HepG2 (cell line): Measurements from ENCODE around the gene HSPA14. TPM values are rescaled to one million over a fixed set of nuclear protein-coding genes. Genes with fewer than 3 reads are reported as not detected.

Experiments
- HNRNPH1 ChIP-seq: fragments of 200-400 bp; formaldehyde crosslinking; optimal IDR thresholded peaks from 2 replicates; pipeline ENCODE3; 2017; ENCODE audit warnings: mild to moderate bottlenecking, low read depth, low read length
- HNRNPK ChIP-seq: fragments of 200-400 bp; formaldehyde crosslinking; IDR thresholded peaks from 2 replicates; pipeline ENCODE4 v1.6.1; 2018; ENCODE audit warnings: low read length, low read depth, moderate library complexity, mild to moderate bottlenecking; ENCODE audit not compliant: poor library complexity, severe bottlenecking
- HOXA5 ChIP-seq: sonication (generic); formaldehyde crosslinking; IDR thresholded peaks from 2 replicates; pipeline ENCODE4 v1.4.0; 2020; ENCODE audit warnings: missing genetic modification reagents
- MATR3 ChIP-seq: sonication (generic); formaldehyde crosslinking; IDR thresholded peaks from 2 replicates; pipeline ENCODE4 v1.4.0; 2020; ENCODE audit warnings: missing genetic modification reagents
- NFE2 ChIP-seq: sonication (generic); formaldehyde crosslinking; IDR thresholded peaks from 2 replicates; pipeline ENCODE4 v1.4.0; 2020; ENCODE audit warnings: missing genetic modification reagents
- PAF1 ChIP-seq: IDR thresholded peaks from 2 replicates; pipeline ENCODE4 v1.6.1; 2016; ENCODE audit warnings: missing genetic modification reagents, missing compliant biosample characterization
- PPARG ChIP-seq: conservative IDR thresholded peaks from 2 replicates; pipeline ENCODE4 v1.6.1; 2016; ENCODE audit warnings: missing biosample characterization, missing genetic modification reagents
- RBFOX2 ChIP-seq: fragments of 200-400 bp; formaldehyde crosslinking; IDR thresholded peaks from 2 replicates; pipeline ENCODE4 v1.6.1; 2017; ENCODE audit warnings: low read depth, mild to moderate bottlenecking, low read length
- RFX3 ChIP-seq: IDR thresholded peaks from 2 replicates; pipeline ENCODE4 v1.6.1; 2016; ENCODE audit warnings: missing biosample characterization, missing genetic modification reagents
- RXRB ChIP-seq: IDR thresholded peaks from 2 replicates; pipeline ENCODE4 v1.6.1; 2016; ENCODE audit warnings: borderline replicate concordance, missing genetic modification reagents, missing compliant biosample characterization
- YY1 ChIP-seq: IDR thresholded peaks from 2 replicates; pipeline ENCODE4 v1.6.1; 2011; ENCODE audit warnings: low read length, low read depth, moderate library complexity, mild to moderate bottlenecking; ENCODE audit not compliant: insufficient read depth, insufficient replicate concordance
- ZBTB14 ChIP-seq: sonication (generic); formaldehyde crosslinking; IDR thresholded peaks from 2 replicates; pipeline ENCODE4 v1.4.0; 2020; ENCODE audit warnings: missing genetic modification reagents
- ZBTB49 ChIP-seq: sonication (generic); formaldehyde crosslinking; IDR thresholded peaks from 2 replicates; pipeline ENCODE4 v1.4.0; 2020; ENCODE audit warnings: missing genetic modification reagents, borderline replicate concordance
- ZNF180 ChIP-seq: sonication (generic); formaldehyde crosslinking; IDR thresholded peaks from 2 replicates; pipeline ENCODE4 v1.4.0; 2020; ENCODE audit warnings: low read depth, missing genetic modification reagents, borderline replicate concordance
- ZNF280B ChIP-seq: sonication (generic); formaldehyde crosslinking; IDR thresholded peaks from 2 replicates; pipeline ENCODE4 v1.5.0; 2020; ENCODE audit warnings: missing genetic modification reagents, mild to moderate bottlenecking, borderline replicate concordance
- ZNF430 ChIP-seq: sonication (generic); formaldehyde crosslinking; IDR thresholded peaks from 2 replicates; pipeline ENCODE4 v1.9.0; 2021; ENCODE audit warnings: mild to moderate bottlenecking, missing genetic modification reagents
- ZNF598 ChIP-seq: sonication (generic); formaldehyde crosslinking; IDR thresholded peaks from 2 replicates; pipeline ENCODE4 v1.5.1; 2020; ENCODE audit warnings: mild to moderate bottlenecking, missing genetic modification reagents, borderline replicate concordance
- ZNF687 ChIP-seq: sonication (generic); formaldehyde crosslinking; IDR thresholded peaks from 2 replicates; pipeline ENCODE4 v1.5.1; 2020; ENCODE audit warnings: mild to moderate bottlenecking, missing genetic modification reagents, moderate library complexity
- ZNF737 ChIP-seq: sonication (generic); formaldehyde crosslinking; IDR thresholded peaks from 2 replicates; pipeline ENCODE4 v1.5.0; 2020; ENCODE audit warnings: missing genetic modification reagents, mild to moderate bottlenecking, borderline replicate concordance
- ZNF747 ChIP-seq: sonication (generic); formaldehyde crosslinking; IDR thresholded peaks from 2 replicates; pipeline ENCODE4 v1.8.1; 2023; ENCODE audit warnings: missing genetic modification reagents, mild to moderate bottlenecking, borderline replicate concordance
- polyA plus RNA-seq, 8 experiments: library from polyadenylated mRNA; depleted of rRNA in 3 of 8; stranded (reverse) in 7 of 8; unstranded in 1 of 8; fragments of >200 nt; fragmentation: Illumina TruSeq in 4 of 8; extraction: Trizol in 4 of 8; gene quantifications; 2 replicates each; pipeline versions ENCODE4 v1.2.1 to v1.2.3, GENCODE V29; 2011 to 2016; ENCODE audit warnings: low read depth in 4 of 8, missing spikeins in 1 of 8, mixed read lengths in 1 of 8; ENCODE audit not compliant: insufficient read depth in 1 of 8
- total RNA-seq, 5 experiments: library from RNA; depleted of rRNA; stranded (reverse); fragments of >200 nt; fragmentation: Illumina TruSeq; extraction: Trizol; gene quantifications; 2 replicates each; pipeline ENCODE4 v1.2.3, GENCODE V29; 2016; ENCODE audit warnings: low read depth in 1 of 5

Gene HSPA14
- total and polyA plus RNA-seq, 2 of the 13 experiments (the other 11 are each of a cell fraction or from before 2014, with no cell fraction given), result 10.7 to 29.8 TPM

GRCh38 chr10:14838582-14839304, 637 bp downstream of the HSPA14 start (continued):
- TF ChIP-seq YY1, result peak; percentile 53
- TF ChIP-seq ZBTB14 (CRISPR knock-in tag), result no peak
- peak; percentile 1; the same call in 1 of the 2 replicates for TF ChIP-seq ZNF687 (CRISPR knock-in tag)
- no peak for TF ChIP-seq PAF1 (CRISPR knock-in tag)
- TF ChIP-seq ZNF430, result peak; percentile 41; the same call in 1 of the 2 replicates
- 0 out of 2 replicates have a peak, but pooled peaks have one; percentile 20 for TF ChIP-seq ZNF737
- no peak for TF ChIP-seq RBFOX2
- no peak for TF ChIP-seq NFE2 (CRISPR knock-in tag)
- no peak for TF ChIP-seq MATR3 (CRISPR knock-in tag)
- no peak for TF ChIP-seq HOXA5 (CRISPR knock-in tag)
- TF ChIP-seq HNRNPK, result no peak
- no peak for TF ChIP-seq ZNF747 (CRISPR knock-in tag)
- no peak for TF ChIP-seq ZNF180
- TF ChIP-seq PPARG (CRISPR knock-in tag), result no peak
- TF ChIP-seq RFX3 (CRISPR knock-in tag), result no peak
- TF ChIP-seq ZNF280B (CRISPR knock-in tag), result no peak
- TF ChIP-seq ZNF598 (CRISPR knock-in tag), result 0 out of 2 replicates have a peak, but pooled peaks have one; percentile 11
- TF ChIP-seq ZBTB49 (CRISPR knock-in tag), result no peak
- no peak for TF ChIP-seq HNRNPH1
- no peak for TF ChIP-seq RXRB (CRISPR knock-in tag)
